ENCODE measurements around the gene KIRREL3.

- TF ChIP-seq CTCF (conservative IDR thresholded peaks at IDR 0.05) (no peak), EZH2 (IDR thresholded peaks at IDR 0.05; ENCODE audit: low read depth) (no peak)
These were observed 596.9 kb downstream of the KIRREL3 start for GRCh38 chr11:126403658-126404057.
